GM18520 (cell line): ENCODE results near the gene SKIC8.

ENCODE experiments used
- ATAC-seq: cut with Tn5 transposase; IDR thresholded peaks from one replicate; pipeline ENCODE4 v1.9.1; 2021; ENCODE audit not compliant: unreplicated experiment

SKIC8 gene

DNA sequence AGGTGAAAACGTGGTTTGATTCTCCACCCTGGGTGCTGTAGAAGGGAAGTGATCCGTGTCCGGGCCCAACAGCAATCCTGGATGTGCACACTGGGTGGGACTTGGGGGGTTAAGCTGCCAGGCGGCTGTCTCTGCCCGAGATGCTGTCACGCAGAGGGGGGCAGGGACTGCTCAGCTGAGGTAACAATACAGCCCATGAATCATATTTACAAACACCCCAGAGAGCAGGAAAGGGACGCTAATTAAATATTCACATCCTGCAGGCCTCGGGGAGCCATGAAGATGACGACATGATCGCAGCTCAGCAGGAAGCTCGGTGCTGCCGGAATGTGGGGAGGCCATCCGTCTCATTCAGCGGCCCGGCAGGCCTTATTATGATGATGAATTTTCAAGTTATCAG, 22.8 kb upstream of the SKIC8 start:
- ATAC-seq, result no peak

DNA sequence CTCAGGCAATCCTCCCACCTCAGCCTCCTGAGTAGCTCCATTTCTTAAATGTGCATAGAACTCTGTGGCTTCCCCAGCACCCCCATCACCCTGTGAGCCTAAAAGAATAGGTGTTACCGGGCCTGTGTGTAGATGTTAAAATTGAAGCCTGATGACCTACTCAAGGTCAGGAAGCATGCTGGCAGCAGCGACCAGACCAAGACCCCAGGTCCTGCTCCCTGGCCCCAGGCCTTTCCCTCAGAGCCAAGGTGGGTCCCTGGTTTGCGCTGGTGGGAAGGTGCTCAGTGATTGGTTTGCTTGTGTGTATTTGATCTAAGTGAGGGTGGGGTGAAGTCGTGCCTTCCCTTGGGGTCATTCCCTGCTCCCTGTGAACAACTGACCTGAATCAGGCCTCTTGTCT, 22.4 kb upstream of the SKIC8 start:
- no peak for ATAC-seq

DNA sequence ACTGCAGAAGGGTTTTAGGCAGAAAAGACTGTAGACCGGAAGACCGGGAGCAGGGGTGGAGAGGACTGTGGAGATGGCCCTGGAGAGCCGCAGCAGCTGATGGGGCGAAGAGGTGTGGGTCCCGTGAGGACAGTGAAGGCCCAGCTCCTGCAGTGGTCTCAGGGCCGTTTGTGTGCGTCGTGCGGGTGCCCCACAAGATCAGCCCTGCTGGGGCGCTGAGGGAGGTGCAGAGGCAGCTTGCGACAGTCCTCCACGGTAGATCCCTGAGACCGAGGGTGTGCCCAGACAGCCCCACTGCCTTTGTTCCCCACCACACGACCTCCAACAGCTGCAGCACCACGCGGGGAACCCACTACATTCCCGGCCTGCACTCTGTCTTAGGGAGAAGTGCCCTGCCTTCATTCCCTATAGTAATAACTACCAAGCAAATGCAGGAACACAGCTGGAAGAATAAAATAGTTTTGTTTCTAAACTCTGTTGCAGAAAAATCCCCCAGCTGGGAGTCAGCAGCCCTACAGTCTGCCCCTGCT, 21.7 kb upstream of the SKIC8 start:
- ATAC-seq, result no peak

DNA sequence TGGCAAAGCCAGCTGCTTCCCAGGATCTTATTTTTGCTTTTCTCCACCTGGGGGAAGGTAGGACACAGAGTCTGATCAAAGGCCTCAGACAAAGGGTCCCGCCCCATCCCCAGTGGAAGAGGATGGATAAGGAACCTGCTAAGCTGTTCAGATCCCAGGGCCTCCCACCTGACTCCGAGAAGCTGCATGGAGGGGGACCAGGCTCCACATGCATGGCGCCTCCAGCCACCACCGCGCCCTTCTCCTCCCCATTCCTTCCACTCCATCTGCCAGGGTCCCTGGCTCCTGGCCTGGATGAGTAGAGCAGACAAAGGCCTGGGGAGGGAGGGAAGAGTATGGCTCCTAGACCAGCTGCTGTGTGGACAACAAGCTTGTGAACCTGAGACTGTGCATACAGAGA, 20.8 kb upstream of the SKIC8 start:
- no peak for ATAC-seq

DNA sequence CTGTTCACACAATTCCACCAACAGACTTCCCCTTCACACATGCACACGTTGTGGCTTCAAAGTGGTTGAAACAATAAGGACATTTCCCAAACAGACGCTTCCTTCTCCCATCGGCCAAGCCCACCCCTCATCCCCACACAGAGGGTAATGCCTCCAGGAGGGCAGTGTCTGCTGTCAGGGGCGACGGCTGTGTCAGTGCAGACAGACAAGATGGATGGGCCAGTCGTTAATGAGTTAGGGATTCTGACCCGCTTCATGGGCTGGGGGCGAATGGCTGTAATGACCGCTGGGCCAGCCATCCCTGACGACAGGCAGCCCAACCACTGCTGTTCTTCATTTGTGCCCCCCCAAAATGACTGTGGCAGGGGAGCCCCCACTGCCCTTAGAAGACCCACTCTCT, 20.2 kb upstream of the SKIC8 start:
- no peak for ATAC-seq

DNA sequence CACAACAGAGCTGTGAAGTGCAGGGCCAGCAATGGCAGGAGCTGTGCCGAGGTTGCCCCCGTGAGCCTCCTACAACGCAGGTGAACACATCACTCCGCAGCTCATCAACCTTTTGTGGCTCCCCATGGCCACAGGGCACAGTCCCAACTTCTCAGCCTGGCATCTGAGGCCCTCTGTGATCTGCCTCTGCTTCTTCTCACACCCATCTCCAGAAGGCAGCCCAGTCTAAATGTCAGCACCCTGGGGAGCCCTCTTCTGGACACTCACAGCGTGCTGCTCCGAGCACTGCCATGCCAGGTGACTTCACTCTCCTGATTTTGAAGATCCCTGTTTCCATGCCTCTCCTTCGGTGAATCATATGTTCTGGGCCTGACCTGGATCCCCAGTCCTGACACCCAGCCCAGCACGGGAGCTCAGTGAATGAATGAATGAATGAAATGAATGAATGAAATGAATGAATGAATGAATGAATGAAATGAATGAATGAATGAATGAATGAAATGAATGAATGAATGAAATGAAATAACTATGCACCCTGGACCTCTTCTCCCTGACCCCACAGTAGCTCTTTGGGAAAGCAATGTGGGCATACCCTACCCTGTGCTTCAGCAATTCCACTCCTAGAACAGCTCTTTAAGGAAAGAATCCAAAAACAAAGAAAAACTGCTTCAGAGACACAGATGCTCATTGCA, 17.9 kb upstream of the SKIC8 start:
- ATAC-seq, result no peak

DNA sequence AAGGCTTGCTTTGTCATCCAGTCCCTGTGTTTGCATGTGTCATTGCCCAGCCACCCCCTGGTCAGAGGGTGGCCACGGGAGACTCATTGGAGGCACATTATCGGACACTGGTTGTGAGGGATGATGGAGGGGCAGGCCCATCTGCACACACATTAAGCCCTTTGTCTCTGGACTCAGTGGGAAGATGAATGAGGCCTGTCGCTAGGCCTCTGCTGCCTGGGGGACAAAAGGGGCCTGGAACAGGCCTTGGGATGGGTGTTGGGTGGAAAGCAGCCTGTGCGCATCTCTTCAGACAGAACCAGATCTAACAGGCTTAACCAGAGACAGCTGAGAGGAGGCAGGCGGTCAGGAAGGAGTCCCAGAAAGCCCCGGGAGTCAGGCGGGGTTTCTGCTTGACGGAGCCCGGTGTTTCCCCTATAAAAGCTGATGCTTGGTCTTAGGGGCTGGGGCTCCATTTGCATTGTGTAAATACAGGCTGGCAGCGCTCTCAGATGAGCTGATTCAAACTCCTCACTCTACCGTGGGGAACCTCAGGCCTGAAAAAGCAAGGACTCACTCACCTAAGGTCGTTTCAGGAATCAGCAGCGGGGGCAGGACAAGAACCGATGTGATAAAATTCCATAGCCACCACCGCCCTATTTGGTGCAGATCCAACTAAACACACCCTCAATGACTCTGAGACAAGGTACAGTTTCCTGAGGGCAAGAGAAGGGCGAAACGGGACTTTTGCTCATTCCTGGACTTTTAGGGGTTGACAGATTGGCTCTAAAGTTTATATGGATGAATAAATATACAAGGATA, 17.1 kb upstream of the SKIC8 start:
- ATAC-seq, result peak; percentile 54

DNA sequence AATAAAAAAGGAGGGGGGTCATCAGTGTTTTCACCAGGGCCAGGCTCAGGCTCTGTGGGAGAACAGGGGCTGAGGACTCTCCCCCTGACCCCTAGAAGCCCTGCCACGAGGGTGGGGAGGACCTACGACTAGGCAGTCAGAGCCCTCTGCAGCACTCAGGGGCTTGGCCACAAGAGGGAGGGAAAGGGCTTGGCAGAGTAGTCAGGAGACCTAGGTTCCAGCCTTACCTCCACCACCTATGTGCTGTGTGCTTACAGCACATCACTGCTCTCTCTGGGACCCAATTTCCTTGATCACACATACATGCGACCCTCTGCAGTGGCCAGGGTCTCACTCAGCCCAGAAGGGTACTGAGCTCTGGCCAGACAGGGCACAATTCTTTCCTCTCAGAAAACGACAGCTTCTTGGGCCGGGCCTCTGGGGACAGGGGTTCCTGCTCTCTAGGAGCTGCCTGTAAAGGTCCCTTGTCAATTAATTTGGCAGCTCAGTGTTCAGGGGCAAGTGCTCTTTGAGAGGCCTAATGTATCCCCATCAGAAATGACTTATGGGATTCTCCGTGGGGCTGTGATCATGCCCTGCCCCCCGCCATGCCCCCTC, 16.4 kb upstream of the SKIC8 start:
- no peak for ATAC-seq

DNA sequence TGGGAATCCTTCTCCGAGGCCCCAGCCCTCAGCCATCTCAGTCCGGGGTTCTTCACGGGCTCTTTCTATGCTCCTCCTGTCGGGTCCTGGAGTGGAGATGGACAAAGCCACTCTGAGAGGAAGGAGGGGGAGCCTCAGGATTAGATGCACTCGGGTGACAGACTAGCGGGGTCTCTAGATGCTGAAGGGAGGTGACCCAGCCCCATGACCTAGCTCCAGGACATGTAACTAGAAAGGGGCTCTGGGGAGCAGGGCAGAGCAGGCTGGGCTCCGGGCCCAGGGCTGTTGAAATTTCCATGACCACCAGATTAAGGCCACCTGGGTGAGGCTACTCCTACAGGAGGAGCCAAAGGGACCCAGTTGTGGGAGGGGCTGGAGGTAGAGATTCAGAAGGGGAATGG, 14.8 kb upstream of the SKIC8 start:
- no peak for ATAC-seq

DNA sequence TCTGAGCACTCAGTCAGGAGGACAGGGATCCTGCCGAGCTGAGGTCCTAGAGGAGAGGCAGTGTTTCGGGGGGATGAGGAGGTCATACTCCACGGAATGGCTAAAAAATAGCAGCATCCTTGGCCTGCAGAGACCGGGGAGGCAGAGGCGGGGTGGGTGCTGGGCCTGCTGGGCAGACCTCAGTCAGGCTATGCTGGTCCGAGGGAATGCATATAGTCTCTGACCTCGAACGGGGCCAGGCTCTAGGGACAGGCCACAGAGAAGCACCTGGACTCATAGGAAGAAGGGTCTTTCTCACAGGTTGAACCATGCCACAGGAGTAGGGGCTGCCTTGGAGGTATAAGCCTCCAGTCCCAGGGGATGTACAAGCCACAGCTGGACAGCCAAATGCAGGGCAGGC, 14.0 kb upstream of the SKIC8 start:
- no peak for ATAC-seq

DNA sequence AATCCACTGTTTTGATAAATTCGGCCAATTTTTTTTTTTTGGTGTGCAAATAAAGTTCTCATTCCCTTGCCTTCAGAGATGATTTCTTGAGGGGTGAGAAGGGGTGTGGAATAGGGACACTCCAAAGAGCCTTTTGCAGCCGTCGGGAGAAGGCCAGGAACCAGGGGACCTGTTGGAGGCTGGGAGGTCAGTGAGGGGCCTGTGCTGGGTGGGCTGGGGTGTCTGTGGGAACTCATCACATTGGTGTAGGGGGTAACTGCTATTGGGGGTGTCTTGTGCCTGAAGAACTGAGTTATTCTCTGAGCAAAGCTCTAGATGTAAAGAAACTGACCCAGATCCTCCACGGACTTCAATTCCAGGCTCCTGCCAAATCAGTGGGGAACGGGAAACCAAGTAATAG, 13.5 kb upstream of the SKIC8 start:
- no peak for ATAC-seq

DNA sequence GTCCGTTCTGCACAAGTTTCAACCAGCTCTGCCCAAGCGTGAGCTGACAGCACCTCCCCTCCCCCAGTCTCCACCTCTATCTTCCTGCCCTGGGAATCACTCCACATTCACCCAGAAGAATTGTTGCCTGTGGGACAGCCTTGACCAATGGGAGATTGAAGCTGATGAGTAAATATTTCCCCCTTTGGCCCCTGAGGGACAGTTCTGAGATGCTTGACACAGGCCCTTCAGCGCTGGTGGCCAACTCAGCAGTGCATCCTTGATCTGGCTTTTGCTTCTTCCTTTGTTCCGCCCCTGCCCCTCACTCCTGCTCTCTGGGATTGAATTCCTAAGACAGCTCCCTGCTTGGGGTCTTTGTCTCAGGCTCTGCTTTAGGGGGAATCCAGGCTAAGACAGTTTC, 13.1 kb upstream of the SKIC8 start:
- no peak for ATAC-seq

DNA sequence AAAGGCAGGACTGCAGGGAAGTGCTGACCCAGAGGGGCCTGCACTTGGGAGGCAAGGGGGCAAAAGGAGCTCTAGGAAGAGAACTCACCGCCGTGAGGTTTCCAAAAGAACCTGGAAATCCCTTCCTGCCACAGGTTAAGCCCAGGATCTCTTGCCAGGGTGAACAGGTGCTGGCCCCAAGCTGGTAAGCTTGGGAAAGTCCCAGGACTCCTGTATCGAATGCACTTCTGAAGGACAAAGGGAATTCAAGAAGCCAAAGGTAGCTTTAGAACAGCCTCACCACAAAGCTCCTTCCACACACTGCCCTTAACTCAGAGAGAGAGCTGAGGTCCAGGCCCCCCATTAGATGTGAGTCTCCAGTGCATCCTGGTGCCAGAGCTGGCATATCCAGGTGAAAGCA, 11.9 kb upstream of the SKIC8 start:
- no peak for ATAC-seq

DNA sequence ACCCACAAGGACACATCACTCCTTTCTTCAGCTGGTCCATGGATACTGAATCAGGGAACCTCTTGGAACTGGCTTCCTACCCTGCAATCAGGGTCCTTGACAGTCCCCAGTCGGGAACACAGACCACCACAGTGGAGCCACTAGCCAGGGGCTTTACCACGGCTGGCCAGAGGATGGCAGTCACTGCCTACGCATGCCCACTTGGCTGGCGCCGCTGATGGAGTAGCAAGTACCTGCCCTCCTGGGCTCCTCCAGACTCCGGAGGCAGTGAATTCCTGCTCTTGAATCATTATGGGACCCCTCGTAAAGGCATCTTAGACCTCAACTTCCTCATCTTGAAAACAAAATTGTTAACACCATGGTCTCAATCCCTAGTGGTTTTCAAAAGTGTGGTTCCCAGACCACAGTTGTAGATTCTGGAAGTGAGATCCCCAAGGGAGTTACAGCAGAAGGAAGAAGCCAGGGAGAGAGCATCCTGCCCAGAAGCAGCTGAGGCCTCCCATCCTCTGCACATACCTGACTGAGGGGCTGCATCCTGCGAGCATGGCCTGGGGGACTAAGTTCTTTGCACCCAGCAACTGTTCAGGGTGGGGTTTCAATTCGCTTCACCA, 9.1 kb upstream of the SKIC8 start:
- ATAC-seq, result no peak

DNA sequence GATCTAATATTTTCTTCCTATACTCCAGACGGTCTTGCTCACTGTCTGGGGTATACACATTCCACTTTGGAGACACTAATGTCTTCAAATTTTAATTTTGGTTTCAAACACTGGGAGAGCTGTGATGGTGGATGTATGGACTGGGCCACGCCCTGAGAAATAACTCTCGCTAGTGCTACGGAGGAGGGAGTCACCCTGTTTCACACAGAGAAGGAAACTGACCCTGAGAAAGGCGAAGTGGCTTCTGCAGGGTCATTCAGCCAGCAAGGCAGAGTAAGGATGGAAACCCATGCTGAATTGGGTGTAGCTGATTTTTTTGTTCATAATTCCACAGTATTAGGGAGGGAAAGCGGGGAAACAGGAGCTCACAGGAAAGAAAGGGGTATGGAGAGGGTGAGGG, 8.6 kb upstream of the SKIC8 start:
- no peak for ATAC-seq

DNA sequence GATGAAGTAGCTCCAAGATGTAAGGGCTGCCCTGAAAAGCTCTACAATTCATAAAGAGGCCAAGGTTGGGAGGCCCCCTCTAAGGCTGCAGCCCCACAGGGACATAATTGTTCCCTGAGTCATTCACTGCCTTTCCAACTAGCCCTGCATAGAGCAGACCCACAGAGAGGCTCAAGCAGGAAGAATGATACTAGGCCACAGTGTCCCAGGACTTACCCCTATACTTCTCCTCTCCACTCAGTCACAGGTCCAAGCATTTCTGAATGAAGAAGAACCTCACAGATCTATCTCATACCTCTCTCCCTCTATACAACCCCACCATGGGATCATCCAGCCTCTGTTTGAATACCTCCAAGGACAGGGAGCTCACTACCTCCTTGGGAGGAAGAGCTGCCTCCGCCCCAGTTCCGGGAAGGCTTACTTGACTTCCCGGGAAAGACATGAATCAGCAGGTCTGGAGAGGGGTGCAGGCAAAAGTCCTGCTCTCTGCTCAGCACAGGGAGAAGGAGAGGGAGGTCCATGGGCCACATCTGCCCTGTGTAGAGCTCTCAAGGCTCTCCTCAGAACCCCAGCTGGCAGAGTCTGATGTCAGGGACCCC, 6.9 kb upstream of the SKIC8 start:
- no peak for ATAC-seq

DNA sequence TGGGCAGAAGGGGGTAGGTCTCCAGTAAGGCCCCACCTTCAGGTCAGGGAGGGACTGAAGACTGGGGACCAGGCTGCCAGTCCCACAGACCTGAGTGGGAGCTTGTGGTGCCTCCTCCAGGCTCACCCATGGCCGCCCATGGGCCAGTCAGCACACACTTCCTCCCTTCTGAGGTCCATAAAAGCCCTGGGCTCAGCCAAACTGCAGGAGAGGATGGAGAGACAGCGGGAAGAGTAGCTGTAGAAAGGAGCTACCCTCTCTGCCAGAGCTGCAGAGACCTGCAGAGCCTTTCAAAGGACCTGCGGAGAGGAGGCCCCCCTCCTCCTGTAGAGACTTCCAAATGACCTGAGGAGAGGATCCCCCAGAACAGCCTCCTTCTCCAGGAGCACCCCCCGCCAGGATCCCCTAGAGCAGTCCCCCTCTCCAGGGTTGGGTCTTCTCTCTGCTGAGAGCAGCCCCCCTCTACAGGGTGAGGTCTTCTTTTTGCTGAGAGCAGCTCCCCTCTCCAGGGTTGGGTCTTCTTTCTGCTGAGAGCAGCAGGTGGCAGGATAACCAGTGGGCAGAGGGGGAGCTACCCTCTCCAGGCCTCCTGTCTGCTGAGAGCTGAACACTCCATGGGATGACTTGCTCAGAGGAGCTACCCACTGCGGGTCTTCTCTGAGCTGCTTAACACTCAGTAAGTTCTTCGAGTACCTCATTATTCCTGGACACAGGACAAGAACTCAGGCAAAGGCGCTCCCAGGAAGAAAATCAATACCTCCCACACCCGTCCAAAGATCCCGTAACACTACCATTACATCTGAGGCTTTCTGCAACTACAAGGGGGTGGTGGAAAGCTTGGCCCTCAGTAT, 5.0 kb upstream of the SKIC8 start:
- ATAC-seq, result no peak

DNA sequence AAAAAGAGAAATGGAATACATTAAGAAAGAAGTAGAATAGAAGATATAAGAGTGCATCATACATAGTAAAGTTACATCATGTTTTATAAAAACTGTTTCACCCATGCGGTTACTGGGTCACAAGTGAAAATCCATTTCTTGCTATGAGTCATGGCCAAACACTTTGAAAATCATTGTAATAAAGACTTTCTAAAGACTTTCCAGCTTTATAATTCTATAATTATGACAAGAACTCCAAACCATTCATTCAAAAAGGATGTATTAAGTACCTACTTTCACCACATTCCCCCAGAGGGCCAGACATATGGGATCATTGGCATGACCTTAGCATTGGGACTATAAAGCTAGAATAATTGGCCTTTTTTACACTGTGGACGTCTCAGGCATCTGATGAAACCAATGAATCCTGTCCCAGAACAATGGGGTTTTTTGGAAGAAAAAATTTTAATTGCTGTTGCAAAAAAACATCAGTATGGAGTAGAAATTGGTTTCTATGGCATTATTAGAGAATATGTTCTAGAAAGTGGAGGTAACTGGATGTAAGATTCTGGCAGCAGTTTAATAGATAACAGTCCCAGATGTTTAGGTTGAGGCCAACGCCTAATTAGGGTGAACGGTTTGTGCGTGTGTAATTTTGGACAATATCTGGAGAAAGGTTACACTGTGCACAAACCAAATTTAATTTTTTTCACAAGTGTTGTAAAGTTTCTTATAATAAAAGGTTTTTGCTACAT, 3.3 kb upstream of the SKIC8 start:
- no peak for ATAC-seq

DNA sequence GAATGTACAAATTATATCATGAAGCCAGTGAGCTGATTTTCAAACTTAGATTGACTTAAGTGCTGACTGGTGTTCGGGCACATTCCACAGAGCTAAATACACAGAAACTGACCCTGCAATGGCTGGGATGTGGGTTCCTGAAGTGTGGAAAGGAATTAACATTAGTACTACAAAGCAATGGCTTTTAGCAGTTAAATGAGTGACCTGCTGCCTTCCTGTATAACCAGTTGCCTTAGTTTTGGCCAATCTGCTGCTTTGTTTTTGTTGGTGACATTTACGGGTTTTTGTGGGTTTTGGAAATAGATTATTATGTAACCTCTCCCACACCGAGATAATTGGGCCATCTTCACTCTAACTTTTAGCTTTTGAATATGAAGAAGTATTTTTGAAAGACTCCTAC, 2.4 kb upstream of the SKIC8 start:
- no peak for ATAC-seq

DNA sequence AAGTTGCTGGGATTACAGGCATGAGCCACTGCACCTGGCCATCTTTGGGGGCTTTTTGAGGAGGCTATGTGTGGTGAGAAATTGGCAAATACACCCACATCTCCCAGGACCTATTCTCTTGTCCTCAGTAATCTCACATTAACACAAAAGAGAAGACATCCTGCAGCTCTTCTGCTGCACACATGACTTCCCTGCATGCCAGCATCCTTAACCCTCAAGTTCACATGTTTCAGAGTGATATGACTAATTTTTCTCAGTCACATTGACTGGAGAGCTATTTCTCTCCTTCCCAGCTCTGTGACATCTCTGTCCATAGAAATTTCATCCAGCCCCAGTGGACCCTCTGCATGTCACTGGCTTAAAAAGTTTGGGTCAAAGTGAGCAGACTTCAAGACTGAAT, 1.9 kb upstream of the SKIC8 start:
- no peak for ATAC-seq
